HFF-Myc (cell line): Measurements from ENCODE around the gene ZFHX2.

Experiments
- DNase-seq: peaks from one replicate; pipeline ENCODE4 v3.0.0-alpha.2; 2011; ENCODE audit warnings: low read depth; ENCODE audit errors: extremely low read depth
- H3K4me3 ChIP-seq: replicated peaks from 2 replicates; pipeline ENCODE4 v1.5.1; 2011; ENCODE audit warnings: low read depth, mild to moderate bottlenecking, control low read depth, low read length
- CTCF ChIP-seq: IDR thresholded peaks from 2 replicates; pipeline ENCODE4 v1.5.1; 2012; ENCODE audit warnings: mild to moderate bottlenecking, low read depth, low read length, control low read depth; ENCODE audit errors: missing control alignments

ZFHX2 gene

GRCh38 chr14:23566112-23566777 lies 14.7 kb upstream of the ZFHX2 start:
- DNase-seq, result no peak
- no peak for TF ChIP-seq CTCF
- H3K4me3 ChIP-seq, result no peak overlapping the region

GRCh38 chr14:23565626-23566025 lies 14.1 kb upstream of the ZFHX2 start:
- no peak for TF ChIP-seq CTCF
- no peak for DNase-seq
- no peak overlapping the region for H3K4me3 ChIP-seq

GRCh38 chr14:23564876-23565275 lies 13.3 kb upstream of the ZFHX2 start:
- DNase-seq, result no peak
- no peak overlapping the region for H3K4me3 ChIP-seq
- TF ChIP-seq CTCF, result no peak

- no peak overlapping the region for H3K4me3 ChIP-seq
- TF ChIP-seq CTCF, result no peak
- DNase-seq, result no peak
Measured at GRCh38 chr14:23564181-23564812, 12.7 kb upstream of the ZFHX2 start.

GRCh38 chr14:23563473-23564180 lies 12.1 kb upstream of the ZFHX2 start:
- DNase-seq, result no peak
- no peak overlapping the region for H3K4me3 ChIP-seq
- TF ChIP-seq CTCF, result no peak

GRCh38 chr14:23562822-23563472 lies 11.4 kb upstream of the ZFHX2 start:
- no peak for DNase-seq
- no peak overlapping the region for H3K4me3 ChIP-seq
- peak; percentile 96 for TF ChIP-seq CTCF
